Natural killer cell (primary cell): Measurements from ENCODE around the gene TAS2R60. TPM values are rescaled to one million over a fixed set of nuclear protein-coding genes. Genes with fewer than 3 reads are reported as not detected.

ENCODE experiments used
- ATAC-seq, 3 donors: fragments of 150-1000 bp in 2 of 3; fragments of 200-7000 bp in 1 of 3; cut with Tn5 transposase; 1 replicate in 1 of 3; 2 replicates in 2 of 3; pipeline ENCODE4 v1.10.0; 2021; ENCODE audit warnings: mild to moderate bottlenecking in 2 of 3, moderate library complexity in 2 of 3
- DNase-seq, 2 donors: peaks; one replicate each; pipeline versions ENCODE4 v3.0.0 to v3.0.0-alpha.2; 2013 to 2021; ENCODE audit warnings: mixed read lengths in 1 of 2
- H3K27ac ChIP-seq: one replicate; pipeline ENCODE4 v1.5.1; 2013; ENCODE audit warnings: mild to moderate bottlenecking, low read length
- H3K27me3 ChIP-seq: one replicate; pipeline ENCODE4 v1.6.1; 2013; ENCODE audit warnings: low read length; ENCODE audit not compliant: control insufficient read depth, insufficient read depth
- H3K36me3 ChIP-seq: one replicate; pipeline ENCODE4 v1.6.1; 2013; ENCODE audit warnings: low read length; ENCODE audit not compliant: control insufficient read depth, insufficient read depth
- H3K4me1 ChIP-seq: one replicate; pipeline ENCODE4 v1.6.1; 2013; ENCODE audit warnings: low read length; ENCODE audit not compliant: control insufficient read depth, insufficient read depth
- H3K4me3 ChIP-seq: one replicate; pipeline ENCODE4 v1.5.1; 2013; ENCODE audit warnings: low read length
- H3K9me3 ChIP-seq: one replicate; pipeline ENCODE4 v1.6.1; 2013; ENCODE audit warnings: low read length; ENCODE audit not compliant: control insufficient read depth, insufficient read depth
- H3K27ac Mint-ChIP-seq, 2 donors: one replicate each; pipeline ENCODE4 v1.8.0; 2022; ENCODE audit warnings: mild to moderate bottlenecking in 2 of 2, mixed read lengths in 2 of 2, moderate library complexity in 1 of 2
- H3K27me3 Mint-ChIP-seq, 2 donors: one replicate each; pipeline ENCODE4 v1.8.0; 2022; ENCODE audit warnings: low read depth in 2 of 2, mixed read lengths in 2 of 2
- H3K36me3 Mint-ChIP-seq: one replicate; pipeline ENCODE4 v1.8.0; 2022; ENCODE audit warnings: mixed read lengths
- H3K4me1 Mint-ChIP-seq, 2 donors: one replicate each; pipeline ENCODE4 v1.8.0; 2022; ENCODE audit warnings: mixed read lengths in 2 of 2
- H3K4me3 Mint-ChIP-seq: one replicate; pipeline ENCODE4 v1.8.0; 2022; ENCODE audit warnings: mild to moderate bottlenecking, moderate library complexity, mixed read lengths
- H3K9me3 Mint-ChIP-seq, 2 donors: one replicate each; pipeline ENCODE4 v1.8.0; 2022; ENCODE audit warnings: mixed read lengths in 2 of 2
- CTCF ChIP-seq: fragments of 200-600 bp; IDR thresholded peaks from one replicate; pipeline ENCODE4 v1.8.0; 2022; ENCODE audit warnings: antibody characterized with exemption
- WGBS: methylation state at CpG from one replicate; pipeline ENCODE4 v1.1.7; 2013; ENCODE audit warnings: missing lambda C conversion rate; ENCODE audit not compliant: insufficient coverage; 5-methylcytosine and 5-hydroxymethylcytosine counted together
- intact Hi-C: fragments of 100-400 bp; cut with micrococcal nuclease; formaldehyde crosslinking; loops from one replicate; pipeline ENCODE4 v1.14.2; 2022
- total RNA-seq, 4 donors: library from RNA; stranded (reverse); fragments of 120-200 nt in 1 of 4; gene quantifications; one replicate each; pipeline versions ENCODE4 v1.2.3 to v1.2.4, GENCODE V29; 2013 to 2022

TAS2R60 gene
- total RNA-seq, 3 donors from 2014 or later (not counting 1 experiment from before 2014, with no cell fraction given) = 0.40 TPM; not detected in 2

- Mint-ChIP-seq H3K27ac (no peak overlapping the region), H3K27me3 (no peaks in the 10 kb centered on the region), H3K4me3 (no peak overlapping the region), H3K4me1 (peaks cover 11 to 19% of the 10 kb centered on the region in 2 donors), H3K36me3 (no peaks in the 10 kb centered on the region), H3K9me3 (no peaks in the 10 kb centered on the region)
- TF ChIP-seq CTCF = no peak
- 90% methylated on average over 16 of the region's 16 CpGs for WGBS
- no peak overlapping the region for H3K4me3 ChIP-seq
- ATAC-seq (no peak), DNase-seq (no peak)
- intact Hi-C loops = no loop called here
- H3K27ac ChIP-seq = no peak overlapping the region
- H3K4me1 ChIP-seq = peaks cover 15% of the 10 kb centered on the region
- H3K27me3 ChIP-seq = no peaks in the 10 kb centered on the region
- peaks cover 2% of the 10 kb centered on the region for H3K36me3 ChIP-seq
- H3K9me3 ChIP-seq = no peaks in the 10 kb centered on the region
Measured at GRCh38 chr7:143397710-143398530, 45.3 kb upstream of the TAS2R60 start.

GRCh38 chr7:143398616-143399015, 44.6 kb upstream of the TAS2R60 start:
- Mint-ChIP-seq H3K4me1 (peaks cover 11 to 17% of the 10 kb centered on the region in 2 donors), H3K27ac (no peak overlapping the region), H3K9me3 (no peaks in the 10 kb centered on the region), H3K4me3 (no peak overlapping the region), H3K27me3 (no peaks in the 10 kb centered on the region), H3K36me3 (no peaks in the 10 kb centered on the region)
- Histone ChIP-seq H3K27ac (no peak overlapping the region), H3K36me3 (no peaks in the 10 kb centered on the region), H3K4me1 (peaks cover 15% of the 10 kb centered on the region), H3K27me3 (no peaks in the 10 kb centered on the region), H3K4me3 (no peak overlapping the region), H3K9me3 (no peaks in the 10 kb centered on the region)
- ATAC-seq (no peak), DNase-seq (no peak)
- TF ChIP-seq CTCF = no peak
- 95% methylated on average over 14 of the region's 14 CpGs for WGBS
- intact Hi-C loops = no loop called here

- Mint-ChIP-seq H3K4me3 (no peak overlapping the region), H3K27me3 (no peaks in the 10 kb centered on the region), H3K27ac (no peak overlapping the region), H3K36me3 (no peaks in the 10 kb centered on the region), H3K9me3 (no peaks in the 10 kb centered on the region), H3K4me1 (peaks cover 11 to 12% of the 10 kb centered on the region in 2 donors)
- Histone ChIP-seq H3K27ac (no peak overlapping the region), H3K9me3 (no peaks in the 10 kb centered on the region), H3K36me3 (no peaks in the 10 kb centered on the region), H3K4me3 (no peak overlapping the region), H3K27me3 (no peaks in the 10 kb centered on the region), H3K4me1 (peaks cover 15% of the 10 kb centered on the region)
- DNase-seq = no peak
- ATAC-seq = no peak
- WGBS = 97% methylated on average over 8 of the region's 8 CpGs
- TF ChIP-seq CTCF = no peak
- intact Hi-C loops = no loop called here
Measured at GRCh38 chr7:143399151-143399550, 44.1 kb upstream of the TAS2R60 start.

- Mint-ChIP-seq H3K27ac (no peak overlapping the region), H3K9me3 (no peaks in the 10 kb centered on the region), H3K36me3 (no peaks in the 10 kb centered on the region), H3K27me3 (peaks cover 2 to 5% of the 10 kb centered on the region in 2 donors), H3K4me3 (no peak overlapping the region), H3K4me1 (peaks cover 10% of the 10 kb centered on the region in 2 donors)
- DNase-seq = no peak
- 94% methylated on average over 16 of the region's 20 CpGs for WGBS
- no peak for ATAC-seq
- H3K27me3 ChIP-seq = no peaks in the 10 kb centered on the region
- no peaks in the 10 kb centered on the region for H3K36me3 ChIP-seq
- no peak overlapping the region for H3K4me3 ChIP-seq
- no peak for TF ChIP-seq CTCF
- no peaks in the 10 kb centered on the region for H3K9me3 ChIP-seq
- no peak overlapping the region for H3K27ac ChIP-seq
- intact Hi-C loops = no loop called here
- H3K4me1 ChIP-seq = peaks cover 14% of the 10 kb centered on the region
Measured at GRCh38 chr7:143399642-143400041, 43.6 kb upstream of the TAS2R60 start.
